Measurements from ENCODE around the gene NUP214.
A peak's percentile ranks its signal among the peaks of the same experiment; 100 is the strongest.
"Not testable (repeated sequence)": the region's sequence is repeated elsewhere in the genome, so short reads cannot be mapped to it uniquely, and the experiment has no call there.

NUP214 gene

GRCh38 chr9:131153595-131153994, 28.2 kb downstream of the NUP214 start:
- TF ChIP-seq CTCF (IDR thresholded peaks at IDR 0.05), result no peak
- no peak for DNase-seq
- Mint-ChIP-seq H3K36me3 (ENCODE audit: low read depth) (peaks cover 75% of the 10 kb centered on the region), H3K9me3 (no peaks in the 10 kb centered on the region), H3K27ac (no peak overlapping the region), H3K4me3 (no peak overlapping the region), H3K27me3 (ENCODE audit: low read depth, poor library complexity) (no peaks in the 10 kb centered on the region), H3K4me1 (no peaks in the 10 kb centered on the region)

GRCh38 chr9:131158673-131159072, 33.3 kb downstream of the NUP214 start:
- not testable (repeated sequence) for DNase-seq; H3K4me1 Mint-ChIP-seq; H3K27ac Mint-ChIP-seq; H3K4me3 Mint-ChIP-seq; H3K27me3 Mint-ChIP-seq (ENCODE audit: low read depth, poor library complexity); H3K9me3 Mint-ChIP-seq
- H3K36me3 Mint-ChIP-seq (ENCODE audit: low read depth), result peaks cover 57% of the 10 kb centered on the region

- H3K9me3 Mint-ChIP-seq, result no peaks in the 10 kb centered on the region
- TF ChIP-seq CTCF (IDR thresholded peaks at IDR 0.05), result no peak
- H3K27ac Mint-ChIP-seq, result no peak overlapping the region
- H3K4me3 Mint-ChIP-seq, result no peak overlapping the region
- no peak for DNase-seq
- H3K4me1 Mint-ChIP-seq, result no peaks in the 10 kb centered on the region
- H3K36me3 Mint-ChIP-seq (ENCODE audit: low read depth), result peaks cover 52% of the 10 kb centered on the region
- no peaks in the 10 kb centered on the region for H3K27me3 Mint-ChIP-seq (ENCODE audit: low read depth, poor library complexity)
Measured at GRCh38 chr9:131160416-131161112, 35.2 kb downstream of the NUP214 start.

GRCh38 chr9:131161585-131161984, 36.2 kb downstream of the NUP214 start:
- Mint-ChIP-seq H3K27me3 (ENCODE audit: low read depth, poor library complexity) (no peaks in the 10 kb centered on the region), H3K27ac (no peak overlapping the region), H3K9me3 (no peaks in the 10 kb centered on the region), H3K4me1 (no peaks in the 10 kb centered on the region), H3K4me3 (no peak overlapping the region), H3K36me3 (ENCODE audit: low read depth) (peaks cover 50% of the 10 kb centered on the region)
- TF ChIP-seq CTCF (IDR thresholded peaks at IDR 0.05), result no peak
- no peak for DNase-seq

GRCh38 chr9:131162886-131163285, 37.5 kb downstream of the NUP214 start:
- H3K27ac Mint-ChIP-seq, result no peak overlapping the region
- no peaks in the 10 kb centered on the region for H3K4me1 Mint-ChIP-seq
- DNase-seq, result no peak
- no peaks in the 10 kb centered on the region for H3K9me3 Mint-ChIP-seq
- no peak for TF ChIP-seq CTCF (IDR thresholded peaks at IDR 0.05)
- no peaks in the 10 kb centered on the region for H3K27me3 Mint-ChIP-seq (ENCODE audit: low read depth, poor library complexity)
- H3K36me3 Mint-ChIP-seq (ENCODE audit: low read depth), result peaks cover 48% of the 10 kb centered on the region
- H3K4me3 Mint-ChIP-seq, result no peak overlapping the region

- no peak for TF ChIP-seq CTCF (IDR thresholded peaks at IDR 0.05)
- no peak for DNase-seq
- Mint-ChIP-seq H3K9me3 (no peaks in the 10 kb centered on the region), H3K27me3 (ENCODE audit: low read depth, poor library complexity) (no peaks in the 10 kb centered on the region), H3K4me1 (no peaks in the 10 kb centered on the region), H3K36me3 (ENCODE audit: low read depth) (peaks cover 48% of the 10 kb centered on the region), H3K4me3 (no peak overlapping the region), H3K27ac (peak overlapping the region; percentile 16)
Measured at GRCh38 chr9:131165523-131165922, 40.1 kb downstream of the NUP214 start.

All from nephron progenitor cell (in vitro differentiated cells).